MCF 10A (cell line): ENCODE measurements around the gene EMID1. TPM values are rescaled to one million over a fixed set of nuclear protein-coding genes. Genes with fewer than 3 reads are reported as not detected.

ENCODE experiments used
- BruUV-seq: library from RNA; stranded (reverse); fragments of 400-500 nt; replicated peaks from 2 replicates; lab custom pipeline; 2021; lab: Mats Ljungman, UMichigan
- CTCF ChIA-PET: fragments of 300-600 bp; sonication (Branson Sonifier 250); formaldehyde crosslinking; extraction: SDS; loops from one replicate; lab custom pipeline; 2021; ENCODE audit warnings: antibody characterized with exemption, inconsistent platforms; lab: Yijun Ruan, JAX
- POLR2A ChIA-PET: fragments of 300-600, 350-650 bp; sonication (Branson Sonifier 250); formaldehyde crosslinking; extraction: SDS; loops from one replicate; lab custom pipeline; 2020; ENCODE audit warnings: antibody characterized with exemption, inconsistent platforms; lab: Yijun Ruan, JAX
- DNase-seq: peaks from one replicate; pipeline ENCODE4 v3.0.0-alpha.2; 2018; ENCODE audit not compliant: unreplicated experiment
- H3K27ac Mint-ChIP-seq: one replicate; pipeline ENCODE4 v1.8.0; 2022; ENCODE audit warnings: mild to moderate bottlenecking, low read depth, mixed read lengths; ENCODE audit not compliant: unreplicated experiment
- H3K27me3 Mint-ChIP-seq: one replicate; pipeline ENCODE4 v1.8.0; 2022; ENCODE audit warnings: mixed read lengths; ENCODE audit not compliant: insufficient read depth, unreplicated experiment
- H3K36me3 Mint-ChIP-seq: one replicate; pipeline ENCODE4 v1.8.0; 2022; ENCODE audit warnings: mild to moderate bottlenecking, moderate library complexity, mixed read lengths; ENCODE audit not compliant: insufficient read depth, unreplicated experiment
- H3K4me1 Mint-ChIP-seq: one replicate; pipeline ENCODE4 v1.8.0; 2022; ENCODE audit warnings: mixed read lengths; ENCODE audit not compliant: insufficient read depth, unreplicated experiment
- H3K4me3 Mint-ChIP-seq: one replicate; pipeline ENCODE4 v1.8.0; 2022; ENCODE audit warnings: mild to moderate bottlenecking, moderate library complexity, mixed read lengths; ENCODE audit not compliant: unreplicated experiment
- H3K9me3 Mint-ChIP-seq: one replicate; pipeline ENCODE4 v1.8.0; 2022; ENCODE audit warnings: mixed read lengths; ENCODE audit not compliant: unreplicated experiment
- intact Hi-C: fragments of 100-400 bp; cut with micrococcal nuclease; formaldehyde crosslinking; loops from 2 replicates; pipeline ENCODE4 v1.14.1; 2022
- total RNA-seq: library from RNA; stranded (reverse); gene quantifications from 2 replicates; pipeline ENCODE4 v1.2.3, GENCODE V29; 2022
- TF ChIP-seq, protein P1 (sequence below): fragments of 200-600 bp; IDR thresholded peaks from one replicate; pipeline ENCODE4 v1.8.0; 2022; ENCODE audit warnings: antibody characterized with exemption, mild to moderate bottlenecking; ENCODE audit not compliant: unreplicated experiment

EMID1 gene
- total RNA-seq, 1 experiment from 2014 or later = not detected

DNA sequence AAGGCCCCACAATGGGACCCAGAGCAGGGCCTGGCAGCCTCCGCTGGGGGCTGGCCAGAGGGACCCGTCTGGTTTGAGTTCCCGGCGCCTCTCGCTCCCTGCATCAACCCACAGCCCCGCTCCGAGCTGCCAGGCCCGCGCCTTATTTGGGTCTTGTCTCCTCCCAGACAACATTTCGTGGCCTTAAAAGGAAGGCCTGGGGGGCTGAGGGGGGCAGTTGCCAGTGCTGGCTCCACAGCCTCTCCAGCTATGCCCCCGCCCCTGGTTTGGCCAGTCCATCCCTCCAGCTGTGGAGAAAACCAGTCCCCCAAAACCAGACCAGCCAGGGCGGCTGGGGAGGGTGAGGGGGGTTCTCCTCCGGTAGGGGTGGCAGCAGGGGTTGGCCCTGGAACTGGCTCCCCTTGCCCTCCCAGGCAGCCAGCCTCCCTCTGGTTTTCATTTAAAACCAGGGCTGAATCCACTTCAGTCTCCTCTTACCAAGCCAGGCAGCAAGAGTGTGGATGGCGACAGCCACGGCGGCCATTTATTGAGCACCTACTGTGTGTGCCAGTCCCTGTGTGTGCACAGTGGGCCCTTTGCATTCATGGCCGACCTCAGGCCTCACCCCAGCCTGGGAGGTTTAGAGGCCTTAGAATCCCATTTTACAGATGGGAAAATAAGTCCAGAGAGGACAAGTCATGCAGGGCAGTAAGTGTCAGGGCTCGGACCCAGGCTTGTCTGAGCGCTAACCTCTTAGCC is 18.6 kb downstream of the EMID1 start:
- ChIA-PET POLR2A (no interaction called here), CTCF (interaction anchor here (1.5 kb wide), 1 partner anchor 22 kb away, joined by 5 read pairs; no protein-coding TSS in a partner anchor)
- Mint-ChIP-seq H3K4me3 (no peak overlapping the region), H3K27me3 (no peaks in the 10 kb centered on the region), H3K4me1 (no peaks in the 10 kb centered on the region), H3K9me3 (no peaks in the 10 kb centered on the region), H3K27ac (no peak overlapping the region), H3K36me3 (peaks cover 7% of the 10 kb centered on the region)
- no TSS peak for BruUV-seq
- intact Hi-C loops = no loop called here
- no peak for DNase-seq
- TF ChIP-seq, protein P1, sequence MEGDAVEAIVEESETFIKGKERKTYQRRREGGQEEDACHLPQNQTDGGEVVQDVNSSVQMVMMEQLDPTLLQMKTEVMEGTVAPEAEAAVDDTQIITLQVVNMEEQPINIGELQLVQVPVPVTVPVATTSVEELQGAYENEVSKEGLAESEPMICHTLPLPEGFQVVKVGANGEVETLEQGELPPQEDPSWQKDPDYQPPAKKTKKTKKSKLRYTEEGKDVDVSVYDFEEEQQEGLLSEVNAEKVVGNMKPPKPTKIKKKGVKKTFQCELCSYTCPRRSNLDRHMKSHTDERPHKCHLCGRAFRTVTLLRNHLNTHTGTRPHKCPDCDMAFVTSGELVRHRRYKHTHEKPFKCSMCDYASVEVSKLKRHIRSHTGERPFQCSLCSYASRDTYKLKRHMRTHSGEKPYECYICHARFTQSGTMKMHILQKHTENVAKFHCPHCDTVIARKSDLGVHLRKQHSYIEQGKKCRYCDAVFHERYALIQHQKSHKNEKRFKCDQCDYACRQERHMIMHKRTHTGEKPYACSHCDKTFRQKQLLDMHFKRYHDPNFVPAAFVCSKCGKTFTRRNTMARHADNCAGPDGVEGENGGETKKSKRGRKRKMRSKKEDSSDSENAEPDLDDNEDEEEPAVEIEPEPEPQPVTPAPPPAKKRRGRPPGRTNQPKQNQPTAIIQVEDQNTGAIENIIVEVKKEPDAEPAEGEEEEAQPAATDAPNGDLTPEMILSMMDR = no peak

DNA sequence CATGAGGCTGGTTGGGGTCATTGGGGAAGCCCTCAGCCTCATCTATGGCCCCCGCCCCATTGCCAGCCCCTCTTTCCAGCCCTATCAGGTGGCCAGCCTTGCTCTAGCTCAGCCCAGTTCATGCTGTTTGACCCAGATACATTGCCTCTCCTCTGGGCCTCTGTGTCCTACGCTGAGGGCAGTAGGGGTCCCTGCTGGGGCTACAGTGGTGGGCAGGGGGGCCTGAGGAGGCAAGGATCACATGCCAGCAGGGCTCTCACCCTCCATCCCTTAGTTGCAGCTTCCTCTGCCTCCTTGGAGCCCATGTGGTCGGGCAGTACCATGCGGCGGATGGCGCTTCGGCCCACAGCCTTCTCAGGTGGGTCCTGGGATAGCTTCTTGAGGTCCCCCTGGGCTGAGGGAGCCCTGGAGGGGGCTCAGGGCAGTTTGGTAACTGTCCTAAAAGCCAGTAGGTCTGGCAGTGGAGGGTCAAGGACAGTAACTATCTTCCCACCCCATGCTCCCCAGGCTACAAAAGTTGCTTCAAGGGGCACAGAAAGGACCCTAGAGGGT is 19.2 kb downstream of the EMID1 start:
- H3K4me1 Mint-ChIP-seq = no peaks in the 10 kb centered on the region
- ChIA-PET CTCF (interaction anchor here (1.0 kb wide), 1 partner anchor 21 kb away, joined by 3 read pairs; no protein-coding TSS in a partner anchor), POLR2A (no interaction called here)
- H3K27ac Mint-ChIP-seq = no peak overlapping the region
- intact Hi-C loops = no loop called here
- no peaks in the 10 kb centered on the region for H3K9me3 Mint-ChIP-seq
- no peak for DNase-seq
- no TSS peak for BruUV-seq
- TF ChIP-seq, protein P1 = no peak
- H3K36me3 Mint-ChIP-seq = peaks cover 7% of the 10 kb centered on the region
- H3K27me3 Mint-ChIP-seq = no peaks in the 10 kb centered on the region
- no peak overlapping the region for H3K4me3 Mint-ChIP-seq

DNA sequence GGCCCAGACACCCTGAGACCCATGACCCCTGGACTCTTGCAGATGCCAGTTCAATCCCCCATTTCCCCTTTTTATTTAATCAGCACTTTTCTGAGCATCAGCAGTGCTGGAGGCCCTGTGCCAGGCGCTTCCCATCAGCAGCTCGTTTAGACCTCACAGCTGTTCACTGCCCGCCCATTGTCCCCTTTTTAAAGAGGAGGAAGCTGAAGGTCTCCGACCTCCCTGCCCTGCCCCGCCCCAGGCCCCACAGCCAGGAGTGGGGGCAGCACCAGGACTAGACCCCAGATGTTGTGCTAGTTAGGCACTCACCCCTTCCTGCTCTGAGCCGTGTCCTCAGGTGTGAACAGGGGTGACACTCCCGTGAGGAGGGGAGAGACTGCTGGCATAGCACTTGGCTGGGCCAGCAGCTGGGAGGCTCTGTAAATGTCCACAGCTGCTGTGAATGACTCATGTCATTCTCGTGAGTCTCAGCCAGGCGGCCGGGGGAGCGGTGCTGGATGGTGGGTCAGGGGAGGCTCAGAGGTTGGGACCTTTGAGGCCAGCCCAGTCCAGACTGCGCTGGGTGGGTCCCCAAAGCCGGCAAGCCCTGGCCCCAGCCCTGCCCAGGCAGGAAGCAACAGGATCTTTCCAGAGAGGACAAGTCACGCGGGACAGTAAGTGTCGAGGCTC is 19.9 kb downstream of the EMID1 start:
- no peaks in the 10 kb centered on the region for H3K9me3 Mint-ChIP-seq
- H3K27ac Mint-ChIP-seq = no peak overlapping the region
- H3K4me1 Mint-ChIP-seq = no peaks in the 10 kb centered on the region
- H3K36me3 Mint-ChIP-seq = peaks cover 7% of the 10 kb centered on the region
- DNase-seq = peak; percentile 21
- intact Hi-C loops = no loop called here
- TF ChIP-seq, protein P1 = no peak
- no TSS peak for BruUV-seq
- H3K4me3 Mint-ChIP-seq = no peak overlapping the region
- POLR2A ChIA-PET = no interaction called here
- CTCF ChIA-PET = interaction anchor here (1.0 kb wide), 1 partner anchor 20 kb away, joined by 3 read pairs; no protein-coding TSS in a partner anchor
- H3K27me3 Mint-ChIP-seq = no peaks in the 10 kb centered on the region
